Astrocyte of the cerebellum (primary cell): Measurements from ENCODE around the gene NEO1.

Experiments used
- DNase-seq: peaks from one replicate; pipeline ENCODE4 v3.0.0-alpha.2; 2011; ENCODE audit warnings: low read depth
- H3K4me3 ChIP-seq: 2 replicates; pipeline ENCODE4 v1.5.1; 2011; ENCODE audit warnings: mild to moderate bottlenecking, low read depth, low read length, moderate library complexity
- in situ Hi-C: cut with HindIII; loops from 2 replicates; pipeline ENCODE4 v1.10.0; 2017; ENCODE audit warnings: low sequenced_read_pairs
- TF ChIP-seq, protein P1 (sequence below): IDR thresholded peaks from 2 replicates; pipeline ENCODE4 v1.5.1; 2012; ENCODE audit warnings: low read length, low read depth, moderate library complexity, mild to moderate bottlenecking; ENCODE audit errors: missing control alignments

The NEO1 gene

DNA sequence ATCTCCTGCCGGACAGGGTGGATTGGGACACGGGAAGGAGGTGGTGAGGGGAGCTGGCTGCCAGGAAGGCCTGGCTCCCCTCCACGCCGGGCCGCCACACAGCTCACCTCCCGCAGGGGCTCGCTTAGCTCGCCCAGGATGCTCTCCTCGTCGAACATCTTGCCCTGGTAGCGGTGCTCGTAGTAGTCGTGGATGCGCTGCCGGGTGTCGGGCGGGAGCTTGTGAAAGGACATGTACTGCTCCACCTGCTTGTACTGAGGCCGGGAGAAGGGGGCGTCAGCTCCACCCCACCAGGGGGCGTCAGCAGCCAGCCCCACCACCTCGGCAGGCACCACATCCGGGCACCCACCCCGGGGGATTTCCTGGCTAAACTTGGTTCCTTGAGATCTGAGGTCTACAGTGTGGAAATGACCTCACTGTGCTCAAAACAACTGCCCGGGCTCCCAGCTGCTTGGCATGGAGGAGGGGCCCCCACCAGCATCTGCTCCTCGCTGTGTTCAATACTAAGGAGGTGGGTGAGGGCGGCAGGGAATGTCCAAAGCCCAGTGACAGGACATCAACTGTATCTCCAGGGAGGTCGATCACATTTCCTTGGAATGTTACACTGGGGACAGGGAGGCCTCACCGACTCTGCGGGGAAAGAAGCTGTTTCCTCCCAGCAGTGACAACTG is 273.1 kb downstream of the NEO1 start:
- in situ Hi-C loops = no loop called here
- no peak for DNase-seq
- no peak overlapping the region for H3K4me3 ChIP-seq

DNA sequence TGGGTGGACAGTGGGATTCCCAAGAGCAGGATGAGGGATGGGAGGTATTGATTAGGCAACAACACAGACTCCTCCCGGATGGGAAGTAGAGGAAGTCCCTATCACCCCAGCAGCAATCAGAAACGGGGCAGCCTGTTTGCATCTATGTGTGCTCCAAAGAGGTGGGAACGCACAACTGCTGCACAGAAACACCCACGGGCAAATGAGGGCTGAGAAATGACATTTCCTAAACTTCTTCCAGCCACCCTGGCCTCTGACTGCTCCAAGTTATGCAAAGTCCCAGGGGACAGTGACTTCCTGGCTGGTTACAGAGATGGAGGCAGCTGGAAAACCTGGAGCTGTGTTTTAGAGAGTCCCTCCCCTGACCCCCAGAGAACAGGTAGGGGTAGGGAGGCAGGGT is 273.9 kb downstream of the NEO1 start:
- TF ChIP-seq, protein P1, sequence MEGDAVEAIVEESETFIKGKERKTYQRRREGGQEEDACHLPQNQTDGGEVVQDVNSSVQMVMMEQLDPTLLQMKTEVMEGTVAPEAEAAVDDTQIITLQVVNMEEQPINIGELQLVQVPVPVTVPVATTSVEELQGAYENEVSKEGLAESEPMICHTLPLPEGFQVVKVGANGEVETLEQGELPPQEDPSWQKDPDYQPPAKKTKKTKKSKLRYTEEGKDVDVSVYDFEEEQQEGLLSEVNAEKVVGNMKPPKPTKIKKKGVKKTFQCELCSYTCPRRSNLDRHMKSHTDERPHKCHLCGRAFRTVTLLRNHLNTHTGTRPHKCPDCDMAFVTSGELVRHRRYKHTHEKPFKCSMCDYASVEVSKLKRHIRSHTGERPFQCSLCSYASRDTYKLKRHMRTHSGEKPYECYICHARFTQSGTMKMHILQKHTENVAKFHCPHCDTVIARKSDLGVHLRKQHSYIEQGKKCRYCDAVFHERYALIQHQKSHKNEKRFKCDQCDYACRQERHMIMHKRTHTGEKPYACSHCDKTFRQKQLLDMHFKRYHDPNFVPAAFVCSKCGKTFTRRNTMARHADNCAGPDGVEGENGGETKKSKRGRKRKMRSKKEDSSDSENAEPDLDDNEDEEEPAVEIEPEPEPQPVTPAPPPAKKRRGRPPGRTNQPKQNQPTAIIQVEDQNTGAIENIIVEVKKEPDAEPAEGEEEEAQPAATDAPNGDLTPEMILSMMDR = no peak
- in situ Hi-C loops = no loop called here
- no peak for DNase-seq
- H3K4me3 ChIP-seq = no peak overlapping the region

More for the DNA sequence above, 273.1 kb downstream of the NEO1 start:
- TF ChIP-seq, protein P1 = no peak

DNA sequence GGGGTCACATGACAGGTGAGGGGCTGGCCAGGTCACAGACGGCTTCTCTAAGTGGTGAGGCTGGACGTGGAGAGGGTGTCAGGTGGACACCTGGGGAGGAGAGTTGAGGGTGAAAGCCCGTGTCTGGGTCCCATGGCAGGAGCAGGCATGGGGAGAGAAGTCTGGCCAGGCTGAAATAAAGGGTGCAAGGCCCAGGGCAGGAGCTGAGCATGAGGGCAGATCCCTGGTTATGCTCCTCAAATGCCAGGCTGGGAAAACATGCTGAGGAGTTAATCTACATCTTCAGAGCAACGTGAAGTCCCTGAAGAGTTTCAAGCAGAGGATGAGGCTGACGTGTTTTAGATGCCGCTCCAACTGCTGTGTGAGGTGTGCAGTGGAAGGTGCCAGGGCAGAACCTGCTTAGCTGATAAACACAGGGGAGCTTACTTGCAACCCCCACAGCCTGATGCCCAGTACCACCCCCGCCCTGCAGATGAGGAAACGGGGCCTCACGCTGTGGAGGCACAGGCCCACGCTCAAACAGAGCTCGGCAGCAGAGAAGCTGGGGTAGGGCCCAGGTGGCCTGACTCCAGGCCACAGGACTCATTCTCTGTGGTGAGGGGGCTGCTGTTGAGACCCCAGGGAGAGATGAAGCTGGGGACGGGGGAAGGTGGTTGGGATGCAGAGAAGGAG is 276.0 kb downstream of the NEO1 start:
- in situ Hi-C loops = no loop called here

DNA sequence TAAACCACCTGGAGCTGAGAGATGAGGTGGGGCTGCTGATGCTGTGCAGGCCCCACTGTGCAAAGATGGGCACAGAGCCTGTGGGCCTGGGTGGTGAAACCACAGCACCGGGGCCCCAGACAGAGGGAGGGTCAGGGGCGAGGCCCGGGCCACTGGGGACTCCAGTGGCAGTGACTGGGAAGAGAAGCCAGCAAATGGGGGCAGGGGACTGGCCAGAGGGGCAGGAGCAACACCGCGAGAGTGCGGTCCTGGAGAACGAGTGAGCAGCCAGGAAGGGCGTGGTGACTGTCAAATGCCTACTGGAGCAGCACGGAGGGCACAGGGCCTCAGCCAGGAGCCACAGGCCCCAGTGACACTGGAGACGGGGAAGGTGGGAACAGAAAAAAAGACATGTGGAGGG is 276.7 kb downstream of the NEO1 start:
- in situ Hi-C loops = no loop called here
- DNase-seq = no peak
- no peak overlapping the region for H3K4me3 ChIP-seq
- TF ChIP-seq, protein P1 = no peak

More for the DNA sequence above, 276.0 kb downstream of the NEO1 start:
- TF ChIP-seq, protein P1 = no peak
- H3K4me3 ChIP-seq = no peak overlapping the region
- DNase-seq = no peak

DNA sequence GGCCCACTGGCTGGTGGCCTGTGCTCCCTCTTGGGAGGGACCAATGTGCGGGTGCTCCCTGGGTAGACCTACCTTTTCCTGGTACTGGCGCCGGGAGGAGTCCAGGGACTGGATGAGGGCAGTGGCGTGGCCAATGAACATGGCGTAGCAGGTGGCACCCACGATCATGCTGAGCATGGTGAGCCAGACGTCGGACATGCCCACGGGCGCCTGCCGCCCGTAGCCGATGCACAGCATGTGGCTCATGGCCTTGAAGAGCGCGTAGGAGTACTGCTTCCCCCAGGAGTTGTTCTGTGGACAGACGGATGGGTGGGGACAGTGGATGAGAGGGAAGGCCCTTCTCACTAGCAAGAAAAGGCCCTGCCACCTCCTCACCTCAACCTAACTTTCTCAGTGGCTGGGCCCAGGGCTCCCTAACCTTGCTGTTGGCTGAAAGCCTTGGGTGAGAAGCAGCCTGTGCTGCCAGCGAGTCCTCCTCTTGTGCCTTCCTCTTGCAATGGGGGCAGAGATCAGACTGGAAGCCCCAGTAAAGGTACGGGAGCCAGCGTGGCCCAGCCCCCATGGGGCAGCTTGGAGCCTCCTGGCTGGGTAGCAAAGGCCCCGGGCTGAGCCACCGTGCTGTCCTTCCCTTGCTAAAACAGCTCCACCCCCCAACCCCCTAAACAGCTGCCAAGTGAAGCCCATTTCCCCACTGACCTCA is 277.4 kb downstream of the NEO1 start:
- in situ Hi-C loops = no loop called here
- TF ChIP-seq, protein P1 = no peak
- no peak for DNase-seq
- H3K4me3 ChIP-seq = no peak overlapping the region

DNA sequence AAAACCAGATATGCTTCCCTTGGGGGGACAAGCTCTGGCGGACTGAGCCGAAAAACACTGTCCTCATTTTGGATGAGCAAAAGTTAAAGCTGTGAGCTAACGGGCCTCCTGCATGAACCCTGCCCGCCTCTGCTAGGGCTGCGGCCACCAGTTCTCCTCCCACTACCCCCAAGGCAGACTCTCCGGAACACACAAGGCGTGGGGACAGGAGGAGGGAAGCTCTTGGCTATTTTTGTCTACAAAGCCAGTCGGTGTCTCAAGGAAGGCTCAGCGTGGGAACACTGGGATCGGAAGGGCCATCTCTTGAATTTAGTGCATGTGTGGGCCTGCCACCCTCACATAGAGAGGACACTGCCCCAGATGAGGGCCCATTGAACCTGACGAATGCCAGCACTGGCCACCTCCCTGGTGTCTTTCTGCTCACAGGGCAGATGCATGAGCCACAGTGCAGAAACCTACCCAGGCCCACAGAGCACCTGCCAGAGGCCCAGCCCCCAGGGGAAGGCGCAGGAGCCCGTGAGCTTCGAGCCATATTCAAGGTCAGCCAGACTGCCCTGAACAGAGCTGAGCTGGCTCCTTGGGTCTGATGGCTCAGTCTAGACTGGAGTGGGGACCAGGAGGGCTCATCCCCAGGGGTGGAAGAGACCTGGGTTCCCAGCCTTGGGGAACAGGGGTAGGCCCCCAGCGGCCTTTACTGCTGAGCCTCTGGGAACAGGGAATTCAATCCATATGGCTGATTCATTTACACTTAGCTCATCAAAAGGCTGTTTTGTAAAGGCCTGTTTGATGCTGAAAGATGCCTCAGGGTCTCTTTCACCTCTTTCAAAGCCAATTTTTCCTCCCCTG is 278.2 kb downstream of the NEO1 start:
- H3K4me3 ChIP-seq = no peak overlapping the region
- TF ChIP-seq, protein P1 = no peak
- no peak for DNase-seq
- in situ Hi-C loops = no loop called here
